Erythroblast (primary cell): ENCODE data around the gene S100A7.
"Not testable (repeated sequence)": the region's sequence is repeated elsewhere in the genome, so short reads cannot be mapped to it uniquely, and the experiment has no call there.

ENCODE experiments used
- GATA1 ChIP-seq: IDR thresholded peaks from 2 replicates; pipeline ENCODE4 v1.6.1; 2011; ENCODE audit warnings: low read depth, mild to moderate bottlenecking, control low read depth, low read length, moderate library complexity
- POLR2A ChIP-seq: IDR thresholded peaks from 2 replicates; pipeline ENCODE4 v1.6.1; 2011; ENCODE audit warnings: mild to moderate bottlenecking, low read length

GRCh38 chr1:153413961-153414360 lies 46.5 kb downstream of the S100A7 start:
- TF ChIP-seq POLR2A, GATA1: not testable (repeated sequence)
